H9 (cell line): ENCODE measurements around the gene CDHR5. TPM values are rescaled to one million over a fixed set of nuclear protein-coding genes. Genes with fewer than 3 reads are reported as not detected.

Experiments used
- DNase-seq: peaks from one replicate; pipeline ENCODE4 v3.0.0-alpha.2; 2017
- H2AFZ ChIP-seq: one replicate; pipeline ENCODE4 v1.6.1; 2013; ENCODE audit warnings: mild to moderate bottlenecking, low read length, control low read depth, moderate library complexity
- H2AK5ac ChIP-seq: 2 replicates; pipeline ENCODE4 v1.6.1; 2013; ENCODE audit warnings: low read length, control low read depth, mixed read lengths; ENCODE audit not compliant: insufficient read length
- H2BK120ac ChIP-seq: one replicate; pipeline ENCODE4 v1.6.1; 2013; ENCODE audit warnings: low read depth, mild to moderate bottlenecking, low read length, control low read depth, inconsistent platforms; ENCODE audit not compliant: poor library complexity, severe bottlenecking
- H2BK12ac ChIP-seq: 2 replicates; pipeline ENCODE4 v1.6.1; 2013; ENCODE audit warnings: low read length, control low read depth, mixed read lengths, low read depth; ENCODE audit not compliant: insufficient read length
- H2BK15ac ChIP-seq: 2 replicates; pipeline ENCODE4 v1.6.1; 2013; ENCODE audit warnings: low read depth, low read length, control low read depth
- H2BK20ac ChIP-seq: one replicate; pipeline ENCODE4 v1.6.1; 2013; ENCODE audit warnings: low read depth, mild to moderate bottlenecking, low read length, control low read depth, inconsistent platforms; ENCODE audit not compliant: poor library complexity, severe bottlenecking
- H2BK5ac ChIP-seq: 2 replicates; pipeline ENCODE4 v1.6.1; 2013; ENCODE audit warnings: low read length, control low read depth, mixed read lengths; ENCODE audit not compliant: insufficient read length
- H3K14ac ChIP-seq: 2 replicates; pipeline ENCODE4 v1.6.1; 2013; ENCODE audit warnings: low read length, control low read depth; ENCODE audit not compliant: insufficient read depth
- H3K18ac ChIP-seq: 2 replicates; pipeline ENCODE4 v1.6.1; 2013; ENCODE audit warnings: low read depth, mild to moderate bottlenecking, mixed read lengths, low read length, control low read depth; ENCODE audit not compliant: insufficient read length
- H3K23ac ChIP-seq: 2 replicates; pipeline ENCODE4 v1.6.1; 2013; ENCODE audit warnings: low read length, control low read depth, mixed read lengths, low read depth; ENCODE audit not compliant: insufficient read length
- H3K23me2 ChIP-seq: 2 replicates; pipeline ENCODE4 v1.6.1; 2013; ENCODE audit warnings: low read depth, mild to moderate bottlenecking, mixed read lengths, low read length, control low read depth; ENCODE audit not compliant: insufficient read length, poor library complexity, severe bottlenecking
- H3K27ac ChIP-seq: 2 replicates; pipeline ENCODE4 v1.5.1; 2013; ENCODE audit warnings: low read length, control low read depth, mixed read lengths, low read depth; ENCODE audit not compliant: insufficient read length
- H3K27me3 ChIP-seq: 2 replicates; pipeline ENCODE4 v1.6.1; 2013; ENCODE audit warnings: low read length, control low read depth, inconsistent platforms; ENCODE audit not compliant: insufficient read depth
- H3K4ac ChIP-seq: 2 replicates; pipeline ENCODE4 v1.6.1; 2013; ENCODE audit warnings: low read depth, mild to moderate bottlenecking, control low read depth, inconsistent platforms, low read length, moderate library complexity
- H3K4me1 ChIP-seq: 2 replicates; pipeline ENCODE4 v1.6.1; 2013; ENCODE audit warnings: low read length, control low read depth, inconsistent platforms; ENCODE audit not compliant: insufficient read depth
- H3K4me2 ChIP-seq: 2 replicates; pipeline ENCODE4 v1.6.1; 2013; ENCODE audit warnings: low read length, control low read depth, mixed read lengths; ENCODE audit not compliant: insufficient read length, insufficient read depth
- H3K56ac ChIP-seq: 2 replicates; pipeline ENCODE4 v1.6.1; 2013; ENCODE audit warnings: low read depth, mild to moderate bottlenecking, mixed read lengths, low read length, control low read depth; ENCODE audit not compliant: insufficient read length
- H3K79me1 ChIP-seq: 2 replicates; pipeline ENCODE4 v1.6.1; 2013; ENCODE audit warnings: low read depth, mild to moderate bottlenecking, moderate library complexity, low read length, control low read depth, inconsistent platforms; ENCODE audit not compliant: insufficient read depth, poor library complexity, severe bottlenecking
- H3K79me2 ChIP-seq: 2 replicates; pipeline ENCODE4 v1.6.1; 2013; ENCODE audit warnings: low read length, control low read depth, inconsistent platforms; ENCODE audit not compliant: insufficient read depth
- H3K9ac ChIP-seq: 2 replicates; pipeline ENCODE4 v1.6.1; 2013; ENCODE audit warnings: low read length, control low read depth, mixed read lengths; ENCODE audit not compliant: insufficient read length; ENCODE audit errors: extremely low read depth
- H3K9me3 ChIP-seq: one replicate; pipeline ENCODE4 v1.6.1; 2013; ENCODE audit warnings: low read depth, low read length, inconsistent platforms; ENCODE audit not compliant: control insufficient read depth
- H3T11ph ChIP-seq: one replicate; pipeline ENCODE4 v1.6.1; 2013; ENCODE audit warnings: mild to moderate bottlenecking, low read length, control low read depth, inconsistent platforms
- H4K20me1 ChIP-seq: one replicate; pipeline ENCODE4 v1.6.1; 2013; ENCODE audit not compliant: control insufficient read depth, insufficient read length, insufficient read depth
- H4K5ac ChIP-seq: 2 replicates; pipeline ENCODE4 v1.6.1; 2013; ENCODE audit warnings: low read depth, mild to moderate bottlenecking, mixed read lengths, low read length, control low read depth; ENCODE audit not compliant: insufficient read length
- H4K8ac ChIP-seq: replicated peaks from 2 replicates; pipeline ENCODE4 v1.6.1; 2013; ENCODE audit warnings: low read length, control low read depth, mixed read lengths, low read depth; ENCODE audit not compliant: insufficient read length
- H4K91ac ChIP-seq: 2 replicates; pipeline ENCODE4 v1.6.1; 2013; ENCODE audit warnings: low read depth, mild to moderate bottlenecking, moderate library complexity, mixed read lengths, low read length, control low read depth; ENCODE audit not compliant: insufficient read length
- H3K27ac Mint-ChIP-seq, 3 experiments: 2 replicates in 2 of 3; 3 replicates in 1 of 3; pipeline ENCODE4 v1.8.0; 2020 to 2021; ENCODE audit warnings: mixed read lengths in 3 of 3, mild to moderate bottlenecking in 1 of 3, moderate library complexity in 1 of 3
- H3K27me3 Mint-ChIP-seq: 2 replicates; pipeline ENCODE4 v1.8.0; 2021; ENCODE audit warnings: low read depth, mild to moderate bottlenecking, moderate library complexity, mixed read lengths
- H3K36me3 Mint-ChIP-seq, 3 experiments: 2 replicates in 2 of 3; 3 replicates in 1 of 3; pipeline ENCODE4 v1.8.0; 2020 to 2021; ENCODE audit warnings: low read depth in 3 of 3, mixed read lengths in 3 of 3; ENCODE audit not compliant: insufficient read depth in 1 of 3
- H3K4me1 Mint-ChIP-seq, 2 experiments: 2 replicates each; pipeline ENCODE4 v1.8.0; 2020; ENCODE audit warnings: mixed read lengths in 2 of 2
- H3K4me3 Mint-ChIP-seq, 2 experiments: 2 replicates in 1 of 2; 3 replicates in 1 of 2; pipeline ENCODE4 v1.8.0; 2020 to 2021; ENCODE audit warnings: mild to moderate bottlenecking in 2 of 2, mixed read lengths in 2 of 2, moderate library complexity in 1 of 2
- H3K9me3 Mint-ChIP-seq, 2 experiments: 2 replicates in 1 of 2; 3 replicates in 1 of 2; pipeline ENCODE4 v1.8.0; 2020; ENCODE audit warnings: mild to moderate bottlenecking in 2 of 2, mixed read lengths in 2 of 2, moderate library complexity in 1 of 2
- CTCF ChIP-seq: fragments of 200-600 bp; sonication (generic); conservative IDR thresholded peaks from 3 replicates; pipeline ENCODE4 v1.8.0; 2021; ENCODE audit warnings: antibody characterized with exemption, mild to moderate bottlenecking
- WGBS: extraction: QIAGEN DNeasy Blood & Tissue Kit; methylation state at CpG from one replicate; pipeline ENCODE4 v1.1.7; 2013; ENCODE audit warnings: missing lambda C conversion rate, low lambda C conversion rate, mixed read lengths; ENCODE audit not compliant: insufficient read length; ENCODE audit errors: extremely low coverage; 5-methylcytosine and 5-hydroxymethylcytosine counted together
- total RNA-seq: library from RNA; stranded (reverse); gene quantifications from 2 replicates; pipeline ENCODE4 v1.2.1, GENCODE V29; 2021

CDHR5 gene
- total RNA-seq, 1 experiment from 2014 or later: not detected

- Mint-ChIP-seq H3K36me3 (peaks cover 0 to 3% (median 0%) of the 10 kb centered on the region in 3 experiments; a peak in 1 of 7 replicates), H3K4me3 (no peak overlapping the region), H3K27me3 (peaks cover 6% of the 10 kb centered on the region), H3K9me3 (no peaks in the 10 kb centered on the region), H3K4me1 (0 out of 4 replicates have a peak, but pooled peaks cover 0 to 4% of the 10 kb centered on the region in 2 experiments), H3K27ac (no peak overlapping the region)
- no peaks in the 10 kb centered on the region for H4K20me1 ChIP-seq
- no peak overlapping the region for H4K91ac ChIP-seq
- no peak overlapping the region for H2BK5ac ChIP-seq
- H3K23ac ChIP-seq: no peak overlapping the region
- no peak overlapping the region for H2BK120ac ChIP-seq
- H3K4me2 ChIP-seq: no peak overlapping the region
- H3K9me3 ChIP-seq: no peaks in the 10 kb centered on the region
- no peak overlapping the region for H3K56ac ChIP-seq
- TF ChIP-seq CTCF: no peak
- no peaks in the 10 kb centered on the region for H3K4me1 ChIP-seq
- H2AK5ac ChIP-seq: no peak overlapping the region
- H3K18ac ChIP-seq: no peak overlapping the region
- H2BK15ac ChIP-seq: no peak overlapping the region
- no peaks in the 10 kb centered on the region for H3K79me2 ChIP-seq
- H3K27me3 ChIP-seq: no peaks in the 10 kb centered on the region
- DNase-seq: no peak
- H3K14ac ChIP-seq: no peak overlapping the region
- no peak overlapping the region for H4K5ac ChIP-seq
- no peak overlapping the region for H3T11ph ChIP-seq
- no peak overlapping the region for H3K4ac ChIP-seq
- WGBS: no CpG with 5 or more reads among the region's 45 CpGs
- H3K9ac ChIP-seq: no peak overlapping the region
- no peaks in the 10 kb centered on the region for H3K23me2 ChIP-seq
- no peak overlapping the region for H4K8ac ChIP-seq
- no peak overlapping the region for H2BK12ac ChIP-seq
- no peak overlapping the region for H2AFZ ChIP-seq
- no peaks in the 10 kb centered on the region for H3K79me1 ChIP-seq
- no peak overlapping the region for H3K27ac ChIP-seq
- no peak overlapping the region for H2BK20ac ChIP-seq
Observed at GRCh38 chr11:620935-621814, 3.6 kb downstream of the CDHR5 start.
